ENCODE data around the gene SUGCT. TPM values are rescaled to one million over a fixed set of nuclear protein-coding genes. Genes with fewer than 3 reads are reported as not detected.

Gene SUGCT
- total RNA-seq, 2 donors from 2014 or later: 3.3 to 15.2 TPM

GRCh38 chr7:40889099-40889498 is 754.3 kb downstream of the SUGCT start:
- no peaks in the 10 kb centered on the region for H3K9me3 ChIP-seq
- H3K4me3 ChIP-seq: no peak overlapping the region
- H3K4me1 ChIP-seq (ENCODE audit: control insufficient read depth in 1 of 2, low read depth in 2 of 2): peaks cover 0 to 12% of the 10 kb centered on the region in 2 donors
- no peaks in the 10 kb centered on the region for H3K27me3 ChIP-seq (replicated peaks; ENCODE audit: insufficient read depth)
- DNase-seq (ENCODE audit: low spot score) (no peak), ATAC-seq (ENCODE audit: insufficient number of reproducible peaks, low FRiP score, low read depth) (no peak)
- no peaks in the 10 kb centered on the region for H3K36me3 ChIP-seq
- no peak for TF ChIP-seq CTCF (IDR thresholded peaks at IDR 0.05)
- no peak overlapping the region for H3K27ac ChIP-seq

GRCh38 chr7:40889539-40889938 is 754.7 kb downstream of the SUGCT start:
- DNase-seq (ENCODE audit: low spot score) (no peak), ATAC-seq (ENCODE audit: insufficient number of reproducible peaks, low FRiP score, low read depth) (no peak)
- Histone ChIP-seq H3K4me1 (ENCODE audit: control insufficient read depth in 1 of 2, low read depth in 2 of 2) (peaks cover 0 to 12% of the 10 kb centered on the region in 2 donors), H3K4me3 (no peak overlapping the region), H3K27me3 (replicated peaks; ENCODE audit: insufficient read depth) (no peaks in the 10 kb centered on the region), H3K36me3 (no peaks in the 10 kb centered on the region), H3K27ac (no peak overlapping the region), H3K9me3 (no peaks in the 10 kb centered on the region)
- no peak for TF ChIP-seq CTCF (IDR thresholded peaks at IDR 0.05)

GRCh38 chr7:40890088-40890692 is 755.4 kb downstream of the SUGCT start:
- Histone ChIP-seq H3K4me1 (ENCODE audit: control insufficient read depth in 1 of 2, low read depth in 2 of 2) (peaks cover 0 to 12% of the 10 kb centered on the region in 2 donors), H3K27me3 (replicated peaks; ENCODE audit: insufficient read depth) (no peaks in the 10 kb centered on the region), H3K4me3 (no peak overlapping the region), H3K9me3 (no peaks in the 10 kb centered on the region), H3K36me3 (no peaks in the 10 kb centered on the region), H3K27ac (no peak overlapping the region)
- ATAC-seq (ENCODE audit: insufficient number of reproducible peaks, low FRiP score, low read depth) (no peak), DNase-seq (ENCODE audit: low spot score) (no peak)
- no peak for TF ChIP-seq CTCF (IDR thresholded peaks at IDR 0.05)

GRCh38 chr7:40891232-40891631 is 756.4 kb downstream of the SUGCT start:
- ATAC-seq (ENCODE audit: insufficient number of reproducible peaks, low FRiP score, low read depth): no peak
- no peak for TF ChIP-seq CTCF (IDR thresholded peaks at IDR 0.05)

GRCh38 chr7:40899151-40899550 is 764.3 kb downstream of the SUGCT start:
- H3K4me3 ChIP-seq: no peak overlapping the region
- ATAC-seq (ENCODE audit: insufficient number of reproducible peaks, low FRiP score, low read depth): no peak
- no peaks in the 10 kb centered on the region for H3K27me3 ChIP-seq (replicated peaks; ENCODE audit: insufficient read depth)
- no peaks in the 10 kb centered on the region for H3K4me1 ChIP-seq (ENCODE audit: control insufficient read depth in 1 of 2, low read depth in 2 of 2)
- H3K36me3 ChIP-seq: no peaks in the 10 kb centered on the region
- TF ChIP-seq CTCF (IDR thresholded peaks at IDR 0.05): no peak
- no peak overlapping the region for H3K27ac ChIP-seq
- no peak for DNase-seq (ENCODE audit: low spot score)
- H3K9me3 ChIP-seq: no peaks in the 10 kb centered on the region

More at GRCh38 chr7:40891232-40891631, 756.4 kb downstream of the SUGCT start:
- H3K4me1 ChIP-seq (ENCODE audit: control insufficient read depth in 1 of 2, low read depth in 2 of 2): peaks cover 0 to 12% of the 10 kb centered on the region in 2 donors
- no peaks in the 10 kb centered on the region for H3K27me3 ChIP-seq (replicated peaks; ENCODE audit: insufficient read depth)
- H3K9me3 ChIP-seq: no peaks in the 10 kb centered on the region
- DNase-seq (ENCODE audit: low spot score): no peak
- no peaks in the 10 kb centered on the region for H3K36me3 ChIP-seq
- no peak overlapping the region for H3K4me3 ChIP-seq
- H3K27ac ChIP-seq: no peak overlapping the region

Measured in thoracic aorta (tissue), 2 donors.